RWPE2 (cell line): ENCODE measurements around the gene GOLGA8G.
"Not testable (repeated sequence)": the region's sequence is repeated elsewhere in the genome, so short reads cannot be mapped to it uniquely, and the experiment has no call there.

ENCODE experiments used
- ATAC-seq: fragments of 200-7000 bp; cut with Tn5 transposase; 3 replicates; pipeline ENCODE4 v1.9.1; 2021; ENCODE audit warnings: low read depth
- DNase-seq: peaks from one replicate; pipeline ENCODE4 v3.0.0-alpha.2; 2020; ENCODE audit warnings: low spot score
- H3K27ac ChIP-seq: fragments of 450-650 bp; 2 replicates; pipeline ENCODE4 v1.5.1; 2017; ENCODE audit warnings: mild to moderate bottlenecking; ENCODE audit not compliant: poor library complexity, severe bottlenecking
- H3K27me3 ChIP-seq: fragments of 250-450 bp; sonication (Bioruptor Pico); 2 replicates; pipeline ENCODE4 v1.5.1; 2021; ENCODE audit warnings: mild to moderate bottlenecking, moderate library complexity; ENCODE audit not compliant: insufficient read depth, poor library complexity, severe bottlenecking
- H3K36me3 ChIP-seq: fragments of 250-450 bp; sonication (Bioruptor Pico); 2 replicates; pipeline ENCODE4 v1.5.1; 2020; ENCODE audit warnings: low read depth, mild to moderate bottlenecking, moderate library complexity
- H3K4me1 ChIP-seq: fragments of 250-450 bp; sonication (Bioruptor Pico); 2 replicates; pipeline ENCODE4 v1.5.1; 2021; ENCODE audit warnings: mild to moderate bottlenecking, moderate library complexity; ENCODE audit not compliant: insufficient read depth, poor library complexity, severe bottlenecking
- H3K4me3 ChIP-seq: fragments of 250-450 bp; sonication (Bioruptor Pico); 2 replicates; pipeline ENCODE4 v1.5.1; 2021; ENCODE audit warnings: mild to moderate bottlenecking, moderate library complexity; ENCODE audit not compliant: severe bottlenecking
- H3K9me3 ChIP-seq: fragments of 250-450 bp; sonication (Bioruptor Pico); 2 replicates; pipeline ENCODE4 v1.5.1; 2021; ENCODE audit warnings: mild to moderate bottlenecking, moderate library complexity; ENCODE audit not compliant: severe bottlenecking

GOLGA8G gene, protein sequence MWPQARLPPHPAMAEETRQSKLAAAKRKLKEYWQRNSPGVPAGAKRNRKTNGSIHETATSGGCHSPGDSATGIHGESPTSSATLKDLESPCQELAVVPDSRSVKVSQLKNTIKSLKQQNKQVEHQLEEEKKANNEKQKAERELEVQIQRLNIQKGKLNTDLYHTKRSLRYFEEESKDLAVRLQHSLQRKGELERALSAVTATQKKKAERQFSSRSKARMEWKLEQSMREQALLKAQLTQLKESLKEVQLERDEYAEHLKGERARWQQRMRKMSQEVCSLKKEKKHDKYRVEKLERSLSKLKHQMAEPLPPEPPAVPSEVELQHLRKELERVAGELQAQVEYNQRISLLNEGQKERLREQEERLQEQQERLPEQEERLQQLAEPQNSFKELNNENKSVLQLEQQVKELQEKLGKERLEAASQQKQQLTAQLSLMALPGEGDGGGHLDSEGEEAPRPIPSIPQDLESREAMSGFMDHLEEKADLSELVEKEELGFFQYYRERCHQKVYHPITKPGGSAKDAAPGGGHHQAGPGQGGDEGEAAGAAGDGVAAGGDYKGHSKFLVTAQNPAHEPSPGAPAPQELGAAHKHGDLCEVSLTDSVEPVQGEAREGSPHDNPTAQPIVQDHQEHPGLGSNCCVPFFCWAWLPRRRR

DNA sequence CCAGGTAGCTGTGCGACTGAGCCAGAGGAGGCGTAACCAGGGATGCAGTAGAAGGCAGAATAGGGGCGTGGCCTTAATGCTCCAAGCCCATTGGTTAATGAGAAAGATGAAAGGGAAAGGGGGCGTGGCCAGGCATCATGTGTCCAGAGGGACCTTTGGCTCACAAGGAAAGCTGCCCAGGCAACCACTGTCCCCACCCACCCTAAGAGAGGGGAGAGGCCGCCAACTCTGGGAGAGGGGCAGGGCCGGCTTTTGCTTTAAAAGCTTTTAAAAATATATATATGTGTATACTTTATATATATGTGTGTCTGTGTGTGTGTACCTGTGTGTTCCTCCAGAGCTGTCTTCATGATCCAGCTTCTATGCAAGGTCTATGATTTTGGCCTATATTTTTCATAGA lies at the start of gene GOLGA8G:
Gene GOLGA8G (minus strand): TSS at position 18 of the 400 bp plus-strand sequence. CDS start 62 bp downstream, outside the sequence.
- not testable (repeated sequence) for H3K9me3 ChIP-seq, H3K36me3 ChIP-seq, H3K27me3 ChIP-seq, H3K27ac ChIP-seq, DNase-seq, ATAC-seq, H3K4me3 ChIP-seq, H3K4me1 ChIP-seq

DNA sequence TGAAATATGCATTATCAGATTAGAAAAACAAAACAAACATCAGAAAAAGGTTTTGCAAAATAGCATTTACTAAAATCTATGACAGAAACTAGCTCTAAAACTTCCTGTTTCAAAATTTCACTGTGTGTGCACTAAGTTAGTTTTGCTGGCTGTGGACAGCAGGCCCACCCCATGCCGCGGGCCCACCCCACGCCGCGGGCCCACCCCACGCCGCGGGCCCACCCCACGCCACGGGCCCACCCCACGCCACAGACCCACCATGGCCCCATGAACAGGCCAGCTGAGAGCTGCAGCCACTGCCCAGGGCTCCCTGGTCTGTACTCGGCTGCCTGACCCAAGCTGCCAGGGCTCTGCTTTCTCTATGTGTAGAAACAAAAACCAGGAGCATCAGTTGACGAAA lies 40.6 kb upstream of the GOLGA8G start:
- H3K27me3 ChIP-seq, H3K4me1 ChIP-seq, H3K27ac ChIP-seq, H3K9me3 ChIP-seq, ATAC-seq, H3K36me3 ChIP-seq, H3K4me3 ChIP-seq: not testable (repeated sequence)
- peak; percentile 37 for DNase-seq

DNA sequence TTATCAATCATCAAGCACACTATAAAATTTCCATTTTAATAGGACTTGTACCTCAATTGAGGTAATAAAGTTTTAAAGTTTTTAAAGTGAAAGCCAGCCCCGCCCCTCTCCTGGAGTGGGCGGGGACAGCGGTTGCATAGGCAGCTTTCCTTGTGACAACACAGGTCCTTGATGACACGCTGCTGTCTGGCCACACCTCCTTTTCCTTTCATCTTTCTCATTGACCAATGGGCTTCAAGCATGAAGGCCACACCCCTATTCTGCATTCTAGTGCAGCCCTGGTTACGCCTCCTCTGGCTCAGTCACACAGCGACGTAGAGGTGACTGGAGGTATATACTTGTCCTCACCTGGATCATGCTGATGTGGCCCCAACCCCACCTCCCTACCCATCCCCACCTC lies 20.5 kb upstream of the GOLGA8G start, which contains the start of gene GOLGA6L25:
Gene GOLGA6L25 (plus strand): TSS at position 301 of the 400 bp plus-strand sequence. CDS start 61 bp downstream, at position 362.
- not testable (repeated sequence) for H3K27me3 ChIP-seq, H3K9me3 ChIP-seq, H3K4me3 ChIP-seq, DNase-seq, ATAC-seq, H3K27ac ChIP-seq, H3K4me1 ChIP-seq, H3K36me3 ChIP-seq

DNA sequence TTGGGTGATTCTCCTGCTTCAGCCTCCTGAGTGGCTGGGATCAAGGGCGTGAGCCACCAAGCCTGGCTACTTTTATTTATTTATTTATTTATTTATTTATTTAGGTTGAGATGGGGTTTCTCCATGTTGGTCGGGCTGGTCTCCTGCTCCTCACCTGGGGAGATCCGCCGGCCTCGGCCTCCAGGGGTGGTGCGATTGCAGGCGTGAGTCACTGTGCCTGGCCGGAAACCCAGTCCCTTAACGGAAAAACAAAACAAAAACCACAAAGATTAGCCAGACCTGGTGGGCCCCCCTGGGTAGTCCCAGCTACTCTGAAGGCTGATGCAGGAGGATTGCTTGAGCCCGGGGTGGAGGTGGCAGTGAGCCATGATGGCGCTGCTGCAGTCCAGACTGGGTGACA lies 17.6 kb downstream of the GOLGA8G start:
- DNase-seq, H3K27ac ChIP-seq, H3K9me3 ChIP-seq, H3K27me3 ChIP-seq, H3K4me3 ChIP-seq, H3K36me3 ChIP-seq, H3K4me1 ChIP-seq: not testable (repeated sequence)
- ATAC-seq: peak; percentile 74

DNA sequence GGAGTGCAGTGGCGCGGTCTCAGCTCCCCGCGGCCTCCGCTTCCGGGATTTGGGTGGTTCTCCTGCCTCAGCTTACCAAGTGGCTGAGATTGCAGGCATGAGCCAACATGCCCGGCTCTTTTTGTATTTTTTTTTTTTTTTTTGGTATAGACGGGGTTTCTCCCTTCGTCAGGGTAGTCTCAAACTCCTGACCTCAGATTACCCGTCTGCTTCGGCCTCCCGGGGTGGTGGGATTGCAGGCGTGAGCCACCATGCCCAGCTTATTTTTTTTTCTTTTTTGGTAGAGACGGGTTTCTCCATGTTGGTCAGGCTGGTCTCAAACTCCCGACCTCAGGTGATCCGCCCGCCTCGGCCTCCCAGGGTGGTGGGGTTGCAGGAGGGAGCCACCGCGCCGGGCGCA lies 18.6 kb downstream of the GOLGA8G start:
- H3K9me3 ChIP-seq, ATAC-seq, H3K27ac ChIP-seq, H3K36me3 ChIP-seq, H3K4me3 ChIP-seq, H3K27me3 ChIP-seq, H3K4me1 ChIP-seq: not testable (repeated sequence)
- DNase-seq: peak; percentile 52

DNA sequence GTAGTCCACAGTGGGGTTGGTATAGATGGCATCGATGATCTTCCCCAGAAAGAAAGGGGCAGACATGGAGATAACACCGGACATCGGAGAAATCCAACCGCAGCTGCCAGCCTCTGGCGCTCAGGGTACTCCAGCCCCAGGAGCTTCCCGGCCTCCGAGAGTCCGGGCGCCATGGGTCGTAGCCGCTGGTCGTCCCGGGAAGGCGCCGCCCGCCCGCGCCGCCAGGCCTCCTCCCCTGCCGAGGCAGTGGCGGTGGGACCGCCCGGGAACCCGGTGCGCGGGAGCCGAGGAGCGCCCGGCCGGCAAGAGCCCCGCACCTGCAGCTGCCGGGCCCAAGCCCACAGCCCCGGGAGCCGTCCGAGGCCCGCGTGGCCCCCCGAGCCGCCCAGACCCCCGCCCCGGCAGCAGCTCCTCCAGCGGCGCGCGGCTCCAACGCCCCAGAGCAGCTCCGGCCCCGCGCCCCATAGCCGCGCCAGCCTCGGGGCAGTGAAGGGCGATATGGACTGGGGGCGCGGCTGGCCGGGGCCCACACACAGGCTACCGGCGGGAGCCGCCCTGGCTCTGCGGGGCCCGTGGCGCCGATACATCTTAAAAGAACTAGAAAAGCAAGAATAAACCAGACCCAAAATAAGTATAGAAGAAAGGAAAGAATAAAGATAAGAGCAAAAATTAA lies 24.4 kb downstream of the GOLGA8G start:
- H3K27ac ChIP-seq, H3K4me3 ChIP-seq, DNase-seq, H3K27me3 ChIP-seq, H3K9me3 ChIP-seq, H3K36me3 ChIP-seq, H3K4me1 ChIP-seq: not testable (repeated sequence)
- ATAC-seq: peak; percentile 52

DNA sequence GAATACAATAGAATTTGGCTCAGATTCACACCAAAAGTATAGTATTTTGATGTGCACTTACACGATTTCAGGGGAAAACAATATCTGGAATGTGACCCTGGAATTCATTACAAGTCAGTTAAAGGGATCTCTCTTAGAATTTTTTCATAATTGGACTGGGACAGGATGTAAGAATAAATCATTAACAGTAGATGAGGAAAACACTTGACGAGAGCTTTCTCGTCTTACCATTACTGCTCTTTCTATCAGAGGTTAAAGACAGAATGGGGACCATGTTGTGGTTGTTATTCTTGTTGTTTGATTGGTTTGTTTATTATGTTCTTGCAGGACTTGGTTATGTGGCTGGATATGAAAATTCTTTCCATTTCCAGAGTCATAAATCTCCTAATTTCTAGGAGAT lies 51.4 kb downstream of the GOLGA8G start:
- not testable (repeated sequence) for H3K4me1 ChIP-seq, H3K27ac ChIP-seq, DNase-seq, H3K27me3 ChIP-seq, ATAC-seq, H3K36me3 ChIP-seq, H3K4me3 ChIP-seq, H3K9me3 ChIP-seq
